Posterior vena cava (tissue), 2 donors: ENCODE data around the gene KLK1. TPM values are rescaled to one million over a fixed set of nuclear protein-coding genes. Genes with fewer than 3 reads are reported as not detected.
"Not testable (repeated sequence)": the region's sequence is repeated elsewhere in the genome, so short reads cannot be mapped to it uniquely, and the experiment has no call there.

Source experiments
- DNase-seq: peaks from one replicate; pipeline ENCODE4 v3.0.0-alpha.2; 2020; ENCODE audit warnings: low spot score
- intact Hi-C, 2 donors: fragments of 100-400 bp; cut with DNase I; formaldehyde crosslinking; loops; one replicate each; pipeline versions ENCODE4 v1.14.1 to v1.14.2; 2022 to 2023
- total RNA-seq, 2 donors: library from RNA; stranded (reverse); fragmentation: NEBNext Ultra II Directional; extraction: Animal tissue kit (Norgen Biotek cat#: 25700); gene quantifications; one replicate each; pipeline ENCODE4 v1.2.1, GENCODE V29; 2021
- donor health status: DM: yes; HTN: yes; CAD: no.
- donor health status: DM: yes; HTN: yes; CAD: no.

KLK1 gene
- total RNA-seq, 2 donors from 2014 or later, result 0.67 TPM; not detected in 1

DNA sequence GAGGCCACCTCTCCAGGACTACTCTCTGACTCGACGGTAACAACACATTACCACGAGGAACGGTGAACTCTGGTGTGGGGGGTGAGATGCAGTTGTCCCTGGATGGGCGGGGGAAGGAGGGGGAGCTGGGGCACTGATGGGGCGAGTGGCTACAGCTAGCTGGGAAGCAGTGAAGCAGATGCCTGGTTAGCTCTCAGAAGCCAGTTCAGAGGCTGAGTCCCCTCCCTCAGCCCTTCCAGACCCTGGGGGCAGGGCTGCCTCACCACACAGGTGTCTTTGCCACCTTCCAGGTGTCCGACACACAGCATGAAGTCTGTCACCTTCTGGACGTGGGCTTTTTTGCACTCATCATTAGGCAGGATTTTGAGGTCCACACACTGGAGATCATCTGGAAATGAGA, 4.0 kb downstream of the KLK1 start:
- intact Hi-C loops, result no loop called here
- DNase-seq, result no peak

DNA sequence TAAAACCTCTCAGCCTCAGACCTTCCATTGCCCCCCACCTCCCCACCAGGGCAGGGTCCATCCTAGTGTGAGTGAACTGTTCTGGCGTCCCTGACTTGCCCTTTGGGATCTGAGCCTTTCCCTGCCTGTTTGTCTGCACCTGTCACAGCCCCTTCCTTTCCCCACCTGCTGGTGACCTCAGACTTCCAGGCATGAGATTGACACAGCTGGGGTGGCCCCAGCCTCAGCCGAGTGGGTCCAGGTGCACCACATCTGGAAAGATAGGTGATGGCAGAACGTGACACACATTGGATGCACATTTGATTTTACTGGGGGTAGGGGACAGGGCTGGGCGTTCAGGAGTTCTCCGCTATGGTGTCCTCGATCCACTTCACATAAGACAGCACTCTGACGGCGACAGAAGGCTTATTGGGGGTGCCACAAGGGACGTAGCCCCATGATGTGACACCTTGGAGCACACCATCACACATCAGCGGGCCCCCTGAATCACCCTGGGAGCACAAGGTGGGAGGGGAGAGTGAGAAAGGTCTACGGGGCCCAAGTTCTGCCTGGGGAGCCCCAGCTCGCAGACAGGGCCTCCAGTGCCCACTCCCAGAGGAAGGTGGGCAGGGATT, 4.6 kb downstream of the KLK1 start:
- intact Hi-C loops, result no loop called here

DNA sequence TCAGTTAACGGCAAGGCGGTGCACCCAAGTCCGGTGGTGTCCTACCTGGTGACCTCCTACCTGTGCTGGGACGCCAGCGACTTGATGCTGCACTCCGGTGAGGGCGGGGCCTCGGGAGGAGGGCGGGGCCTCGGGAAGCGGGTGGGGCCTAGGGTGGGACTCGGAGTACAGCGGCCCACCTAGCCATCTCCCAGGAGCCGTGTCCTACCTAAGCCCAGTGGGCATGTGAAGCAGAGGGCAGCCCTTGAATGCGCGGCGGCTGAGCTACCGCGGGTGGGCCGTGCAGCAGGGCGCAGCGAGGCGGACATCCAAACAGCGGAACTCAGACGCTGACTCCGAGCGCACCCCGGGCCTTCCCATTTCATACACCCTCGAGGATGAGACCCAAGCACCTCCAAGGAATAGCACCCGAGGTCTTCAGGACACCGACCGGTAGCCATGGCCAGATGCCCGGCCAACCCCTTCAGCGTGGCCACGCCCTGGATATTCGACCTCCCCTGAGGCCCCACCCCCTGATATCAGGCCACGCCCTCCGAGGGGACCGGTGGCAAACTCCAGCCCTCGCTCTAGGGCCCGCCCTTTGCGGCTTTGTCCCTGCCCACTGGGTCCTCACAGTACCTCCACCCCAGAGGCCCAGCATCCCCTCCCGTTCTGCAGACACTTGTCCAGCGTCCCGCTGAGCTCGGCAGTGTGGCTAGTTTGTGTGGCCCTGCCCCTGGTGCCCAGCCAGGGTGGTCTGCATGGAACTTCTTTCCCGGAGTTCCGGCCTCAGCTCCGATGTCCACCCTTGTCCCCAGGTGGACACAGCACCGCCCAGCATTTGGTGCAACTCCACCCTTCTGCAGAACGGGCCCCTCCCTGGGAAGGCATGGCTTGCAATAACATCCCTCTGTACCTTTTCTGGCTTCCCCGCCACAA, 5.4 kb downstream of the KLK1 start:
- intact Hi-C loops, result no loop called here
- no peak for DNase-seq

More for the DNA sequence above, 4.6 kb downstream of the KLK1 start:
- DNase-seq, result no peak

DNA sequence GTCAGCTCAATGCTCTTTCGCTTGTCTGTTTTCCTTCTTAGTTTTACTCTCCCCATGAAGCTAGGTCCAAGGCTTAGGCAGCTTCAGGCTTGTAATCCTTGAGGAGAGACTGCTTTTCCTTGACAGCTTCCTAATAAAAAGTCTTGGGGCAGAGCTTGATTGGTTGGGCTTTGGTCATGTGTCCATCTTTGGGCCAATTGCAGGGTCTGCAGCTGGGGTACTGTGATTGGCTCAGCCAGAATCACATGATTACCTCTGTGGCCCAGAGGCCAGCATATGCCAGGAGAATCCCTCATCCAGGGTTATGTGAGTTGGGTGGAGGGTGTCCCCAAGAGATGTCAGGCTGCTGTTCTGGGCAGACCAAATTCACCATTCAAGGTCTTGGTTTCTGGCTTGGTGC, 8.1 kb downstream of the KLK1 start:
- no peak for DNase-seq

DNA sequence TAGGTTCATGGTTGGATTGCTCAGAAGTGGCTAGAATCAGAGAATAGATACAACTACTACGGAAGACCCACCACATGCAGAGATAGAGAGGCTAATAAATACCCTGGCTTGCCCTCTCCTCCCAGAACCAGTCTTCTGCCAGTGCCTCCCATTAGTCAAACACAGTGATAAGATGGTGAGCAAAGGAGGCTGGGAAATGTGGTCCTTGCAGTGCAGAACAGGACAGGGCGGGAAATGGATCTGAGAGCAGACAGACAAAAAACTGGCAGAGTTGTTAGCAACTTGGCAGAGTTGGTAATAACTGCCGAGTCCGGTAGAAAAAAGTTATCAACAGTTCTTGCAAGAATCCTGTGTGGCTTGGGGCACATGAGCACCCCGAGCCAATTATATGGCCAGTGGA, 8.7 kb downstream of the KLK1 start:
- intact Hi-C loops, result no loop called here
- no peak for DNase-seq

More for the DNA sequence above, 8.1 kb downstream of the KLK1 start:
- intact Hi-C loops, result no loop called here

DNA sequence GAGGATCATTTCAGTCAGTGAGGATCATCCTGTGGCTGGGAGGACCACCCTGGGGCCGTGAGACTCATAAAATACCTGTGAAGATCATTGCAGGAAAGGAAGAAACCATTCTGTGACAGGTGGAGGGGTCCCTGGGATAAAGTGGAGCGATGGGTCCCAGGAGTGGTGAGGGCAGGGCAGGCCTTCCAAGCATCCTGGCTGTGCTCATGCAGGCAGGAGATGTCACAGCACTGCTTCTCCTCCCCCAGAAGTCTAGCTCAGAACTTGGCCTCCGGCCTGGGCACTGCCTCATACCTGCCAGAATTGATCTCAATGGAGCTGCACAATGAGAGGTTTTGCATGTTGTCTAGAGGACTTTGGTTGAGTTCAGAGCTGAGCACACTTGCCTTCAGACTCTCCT, 11.1 kb downstream of the KLK1 start:
- intact Hi-C loops, result no loop called here
- DNase-seq, result no peak

DNA sequence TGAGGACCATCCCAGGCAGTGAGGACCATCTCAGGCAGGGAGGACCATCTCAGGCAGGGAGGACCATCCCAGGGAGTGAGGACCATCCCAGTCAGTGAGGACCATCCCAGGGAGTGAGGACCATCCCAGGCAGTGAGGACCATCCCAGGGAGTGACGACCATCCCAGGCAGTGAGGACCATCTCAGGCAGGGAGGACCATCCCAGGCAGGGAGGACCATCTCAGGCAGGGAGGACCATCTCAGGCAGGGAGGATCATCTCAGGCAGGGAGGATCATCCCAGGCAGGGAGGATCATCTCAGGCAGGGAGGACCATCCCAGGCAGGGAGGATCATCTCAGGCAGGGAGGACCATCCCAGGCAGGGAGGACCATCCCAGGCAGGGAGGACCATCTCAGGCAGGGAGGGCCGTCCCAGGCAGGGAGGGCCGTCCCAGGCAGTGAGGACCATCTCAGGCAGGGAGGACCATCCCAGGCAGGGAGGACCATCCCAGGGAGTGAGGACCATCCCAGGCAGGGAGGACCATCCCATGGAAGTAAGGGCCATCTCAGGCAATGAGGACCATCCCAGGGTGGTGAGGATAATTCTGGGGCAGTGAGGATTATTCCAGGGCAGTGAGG, 11.9 kb downstream of the KLK1 start:
- DNase-seq, intact Hi-C loops: not testable (repeated sequence)

DNA sequence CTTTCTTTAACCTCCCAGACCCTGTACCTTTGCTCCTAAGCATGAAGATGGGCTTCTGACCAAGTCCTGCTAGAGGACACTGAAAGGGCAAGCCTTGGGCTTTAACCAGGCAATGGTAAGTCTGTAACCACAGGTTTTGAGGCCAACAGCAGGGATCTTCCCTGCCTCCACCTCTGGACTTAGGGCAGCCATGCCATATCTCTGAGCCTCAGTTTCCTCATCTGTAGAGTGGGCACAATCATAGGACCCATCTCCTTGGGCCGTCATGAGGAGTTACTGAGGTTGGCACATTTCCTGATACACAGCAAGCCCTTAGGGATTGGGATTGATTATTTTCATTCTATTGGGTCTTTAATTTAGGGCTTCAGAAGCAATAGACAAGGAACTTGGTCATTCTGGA, 14.7 kb downstream of the KLK1 start:
- DNase-seq, result no peak
- intact Hi-C loops, result no loop called here

DNA sequence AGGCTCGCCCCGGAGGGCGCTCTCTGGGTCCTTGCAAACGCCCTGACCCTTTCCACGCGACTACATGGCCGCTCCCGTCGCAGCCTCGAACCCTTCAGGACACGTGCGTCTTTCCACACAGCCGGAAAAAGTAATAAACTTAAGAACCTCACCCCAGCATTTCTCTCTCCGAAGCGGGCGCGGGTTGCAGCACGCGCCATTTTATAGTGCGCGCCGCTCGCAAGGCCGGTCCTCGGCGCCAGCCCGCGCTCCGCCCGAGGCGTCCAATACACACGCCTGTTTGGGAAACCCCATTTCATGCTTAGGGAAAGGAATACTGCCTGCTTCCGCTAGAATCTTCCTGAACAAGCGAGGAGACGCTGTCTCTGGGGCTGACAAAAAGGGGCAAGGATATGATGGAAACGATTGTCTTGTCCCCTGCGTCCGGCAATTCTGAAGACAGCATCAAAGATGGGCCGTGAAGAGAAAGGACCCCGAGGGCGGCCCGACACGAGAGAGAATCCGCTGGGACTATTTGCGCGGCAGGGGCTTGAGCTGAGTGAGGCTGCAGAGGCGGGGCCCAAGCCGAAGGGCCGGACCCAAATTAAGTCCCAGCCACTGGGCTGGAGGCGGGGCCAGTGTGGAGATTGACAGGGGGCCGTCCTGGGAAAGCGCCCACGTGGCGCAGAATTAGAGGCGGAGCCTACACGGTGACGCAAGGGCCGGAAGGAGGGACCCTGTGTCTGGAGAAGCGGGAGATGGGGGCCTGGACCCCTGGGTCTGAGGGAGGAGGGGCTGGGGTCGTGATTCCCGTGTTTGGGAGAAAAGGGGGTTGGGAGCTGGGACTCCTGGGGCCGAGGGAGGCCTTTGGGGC, 18.9 kb downstream of the KLK1 start:
- intact Hi-C loops, result no loop called here

DNA sequence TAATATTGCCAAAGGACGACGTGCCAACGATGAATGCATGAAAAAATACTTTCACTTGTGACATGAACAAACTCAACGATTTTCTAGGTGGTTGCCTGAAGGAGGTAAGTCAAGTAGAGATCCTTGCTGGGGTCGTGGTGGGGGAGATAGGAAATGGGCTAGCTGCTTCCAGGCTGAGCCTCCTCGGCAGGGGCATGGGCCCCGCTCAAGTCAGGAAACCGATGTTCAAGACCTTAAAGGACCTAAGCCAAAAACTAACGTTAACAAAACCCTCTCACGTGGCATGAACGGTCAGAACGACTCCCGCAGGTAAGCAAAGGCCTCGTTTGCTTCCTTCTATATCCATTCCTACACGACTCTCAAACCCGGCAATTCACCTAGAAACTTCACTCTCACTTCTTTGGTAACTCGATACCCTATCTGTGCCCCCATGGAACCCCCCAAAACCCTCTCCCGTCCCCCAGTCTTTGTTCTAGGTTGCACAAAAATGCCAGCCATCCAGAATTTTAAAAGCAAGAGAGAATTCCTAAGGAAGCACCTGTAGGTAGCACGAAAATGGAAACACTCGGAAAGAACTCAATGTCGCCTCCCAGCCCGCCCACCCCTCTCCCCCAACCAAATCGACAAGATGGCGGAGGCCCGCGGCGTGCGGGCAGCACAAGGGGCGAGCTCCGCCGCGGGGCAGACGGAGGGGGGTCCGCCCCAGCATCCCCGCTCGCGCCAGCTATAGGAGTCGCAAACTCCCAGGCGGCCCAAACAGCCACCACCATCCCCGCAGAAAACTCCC, 19.8 kb downstream of the KLK1 start:
- no peak for DNase-seq
- intact Hi-C loops, result no loop called here

More for the DNA sequence above, 18.9 kb downstream of the KLK1 start:
- DNase-seq, result peak; percentile 100

DNA sequence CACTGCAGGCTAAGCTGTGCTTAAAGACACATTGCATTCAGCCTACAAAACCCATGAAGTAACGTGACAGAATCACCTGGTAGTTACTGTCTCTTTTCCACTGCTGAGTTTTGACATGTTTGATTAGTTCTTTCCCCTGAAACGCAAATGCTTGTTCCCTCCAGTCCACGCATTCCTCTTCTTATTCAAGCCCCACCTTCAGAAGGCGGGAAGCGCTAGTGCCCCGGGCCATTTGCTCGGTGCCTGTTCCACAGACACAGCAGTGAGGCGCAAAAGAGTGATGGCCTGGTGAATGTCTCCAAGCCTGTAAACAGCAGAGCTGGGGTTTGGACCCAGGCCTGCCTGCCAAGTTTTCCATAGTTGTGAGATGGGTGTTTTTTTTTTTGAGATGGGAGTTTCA, 22.5 kb downstream of the KLK1 start:
- intact Hi-C loops, result no loop called here
- DNase-seq, result no peak

DNA sequence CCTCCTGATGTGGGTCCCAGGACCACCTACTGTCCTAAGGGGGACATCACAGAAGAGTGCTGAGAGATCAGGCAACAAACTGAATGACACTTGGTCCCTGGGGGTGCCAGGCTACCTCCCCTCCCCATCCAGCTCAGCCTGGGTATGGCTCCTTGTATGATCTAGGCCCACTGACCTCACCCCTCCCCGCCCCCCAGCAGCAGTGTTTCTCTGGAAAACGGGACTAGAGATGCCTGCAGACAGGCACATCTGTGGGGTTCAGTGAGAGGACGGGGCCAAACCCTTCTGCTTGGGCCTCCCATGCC, 24.1 kb downstream of the KLK1 start:
- no peak for DNase-seq
- intact Hi-C loops, result no loop called here

DNA sequence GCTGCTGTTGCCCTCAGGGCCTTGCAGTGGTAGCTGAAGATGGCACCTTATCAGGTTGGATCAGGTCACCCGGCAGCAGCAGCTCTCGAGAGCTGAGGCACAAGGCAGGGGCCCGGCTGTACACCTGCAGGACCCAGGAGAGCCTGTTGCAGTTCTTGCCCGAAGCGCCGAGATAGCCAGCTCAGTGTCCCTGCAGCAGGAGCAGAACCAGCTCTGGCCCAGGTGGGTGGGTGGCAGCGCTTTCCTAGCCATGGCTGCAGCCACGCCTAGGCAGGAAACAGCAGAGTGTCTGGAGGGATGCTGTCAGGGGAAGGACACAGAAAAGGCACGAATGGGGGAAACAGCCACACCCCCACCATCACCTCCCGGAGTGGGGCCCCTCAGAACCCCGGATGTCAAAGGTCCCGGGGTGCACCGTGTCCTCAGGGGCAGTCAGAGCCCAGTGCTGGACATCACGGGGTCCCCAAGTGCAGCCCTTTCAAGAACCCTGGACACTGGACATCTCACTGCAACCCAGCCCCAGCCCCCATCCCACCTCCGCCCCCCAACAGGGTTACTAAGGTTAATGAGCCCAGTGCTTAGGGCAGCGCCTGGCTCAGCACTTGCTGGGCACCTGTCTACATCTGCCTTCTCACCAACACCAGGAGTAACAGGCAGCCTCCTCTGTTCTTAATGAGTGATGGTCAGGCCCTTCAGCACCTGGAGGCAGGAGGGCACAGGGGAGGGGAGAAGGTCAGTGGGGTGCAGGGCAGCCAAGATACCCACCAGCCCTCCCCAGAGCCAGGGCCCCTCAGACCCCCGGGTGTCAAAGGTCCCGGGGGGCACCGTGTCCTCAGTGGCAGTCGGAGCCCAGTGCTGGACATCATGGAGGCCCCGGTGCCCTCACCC, 24.7 kb downstream of the KLK1 start:
- intact Hi-C loops, result no loop called here
- DNase-seq, result no peak

DNA sequence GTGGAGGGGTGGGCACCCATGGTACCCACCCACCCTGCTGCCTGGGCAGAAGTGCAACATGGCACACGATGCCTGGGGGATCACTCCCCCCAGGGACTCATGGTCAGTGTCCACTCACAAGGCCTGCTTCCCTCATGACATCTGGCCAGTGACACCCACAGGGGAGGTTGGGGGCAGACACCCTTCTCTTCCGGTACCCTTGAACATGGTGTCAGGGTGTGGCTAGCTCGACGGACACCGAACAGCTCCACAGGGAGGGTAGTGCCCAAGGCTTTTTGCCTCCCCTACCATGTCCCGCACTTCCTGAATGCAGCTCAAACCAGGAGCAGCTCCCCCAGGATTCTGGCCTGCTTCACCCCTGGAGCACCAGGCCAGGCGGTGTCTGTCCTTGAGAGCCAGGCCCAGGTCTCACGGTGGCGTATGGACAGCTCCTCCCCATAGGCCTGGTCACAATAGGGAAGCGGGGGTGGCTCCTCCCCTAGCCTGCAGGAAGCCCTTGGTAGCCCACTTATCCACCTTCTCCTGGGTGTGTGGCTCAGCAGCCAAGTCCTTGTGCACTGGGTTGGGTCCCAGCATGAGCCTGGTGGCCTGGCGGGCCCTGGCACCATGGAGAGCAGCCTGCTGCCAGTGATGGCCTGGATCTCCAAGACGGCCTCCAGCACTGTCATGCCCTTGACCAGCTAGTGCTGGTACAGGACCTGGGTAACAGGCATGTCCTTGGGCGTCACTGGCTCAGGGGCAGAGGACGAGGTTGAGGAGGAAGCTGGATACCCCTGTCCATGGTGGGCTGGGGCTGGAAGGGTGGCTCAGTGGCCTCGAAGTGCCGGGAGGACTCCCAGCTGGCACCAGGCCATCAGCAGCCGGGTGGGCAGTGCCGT, 25.6 kb downstream of the KLK1 start:
- intact Hi-C loops, result no loop called here
- no peak for DNase-seq

DNA sequence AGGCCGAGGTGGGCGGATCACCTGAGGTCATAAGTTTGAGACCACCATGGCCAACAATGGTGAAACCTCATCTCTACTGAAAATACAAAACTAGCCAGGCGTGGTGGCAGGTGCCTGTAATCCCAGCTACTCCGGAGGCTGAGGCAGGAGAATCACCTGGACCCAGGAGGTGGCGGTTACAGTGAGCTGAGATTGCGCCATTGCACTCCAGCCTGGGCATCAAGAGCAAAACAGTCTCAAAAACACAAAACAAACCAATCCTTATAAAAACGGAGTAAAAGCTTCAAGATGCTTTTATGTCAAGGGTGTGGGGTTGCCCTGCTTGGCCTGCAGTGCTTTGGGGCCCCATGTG, 26.2 kb downstream of the KLK1 start:
- no peak for DNase-seq
- intact Hi-C loops, result no loop called here

DNA sequence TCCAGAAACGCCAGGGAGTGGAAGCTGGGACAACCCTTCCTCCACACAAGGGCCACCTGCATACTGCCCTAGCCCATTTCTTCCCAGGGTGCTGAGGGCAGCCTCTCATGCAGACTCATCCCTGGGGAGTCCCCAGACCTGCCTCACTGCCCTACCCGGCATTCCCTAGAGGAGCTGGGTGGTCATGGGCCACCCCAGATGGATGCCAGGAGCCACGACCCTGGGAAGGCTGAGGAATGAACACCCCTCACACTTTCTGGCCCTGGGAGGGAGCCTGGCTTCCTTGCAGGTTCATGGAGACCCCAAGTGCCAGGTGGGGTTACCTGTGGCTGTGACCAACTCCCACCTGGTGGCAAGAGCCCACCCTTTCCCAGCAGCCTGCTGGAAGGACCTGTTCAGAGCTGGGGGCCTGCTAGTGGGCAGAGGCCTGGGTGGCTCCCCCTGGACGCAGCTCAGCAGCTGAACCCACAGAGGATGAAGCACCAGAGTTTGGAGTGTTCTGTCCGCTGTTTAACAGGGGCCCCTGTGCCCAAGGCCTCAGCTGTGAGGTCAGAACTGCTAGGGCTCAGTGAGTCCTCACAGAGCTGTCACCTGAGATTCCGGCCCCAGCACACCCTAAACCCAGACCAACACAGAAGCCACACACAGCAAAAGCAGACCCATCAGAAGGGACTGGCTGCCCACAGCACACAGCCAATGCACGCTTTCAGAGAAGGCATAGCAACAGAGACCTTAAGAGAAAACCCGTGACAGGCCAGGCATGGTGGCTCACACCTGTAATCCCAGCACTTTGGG, 26.8 kb downstream of the KLK1 start:
- DNase-seq, result no peak
- intact Hi-C loops, result no loop called here
